Thymus (tissue), 11 donors: ENCODE results near the gene ARHGAP44. TPM values are rescaled to one million over a fixed set of nuclear protein-coding genes. Genes with fewer than 3 reads are reported as not detected.

Source experiments
- DNase-seq, 9 donors: peaks; one replicate each; pipeline ENCODE4 v3.0.0-alpha.2; 2013; ENCODE audit warnings: low spot score in 9 of 9, low read depth in 6 of 9, missing footprints in 1 of 9
- H3K27ac ChIP-seq, 2 donors: one replicate each; pipeline ENCODE4 v1.5.1; 2013; ENCODE audit warnings: control low read depth in 1 of 2, low read depth in 1 of 2, low read length in 1 of 2, mild to moderate bottlenecking in 1 of 2, moderate library complexity in 1 of 2
- H3K27me3 ChIP-seq, 2 donors: one replicate each; pipeline ENCODE4 v1.5.1; 2013; ENCODE audit warnings: low read length in 1 of 2; ENCODE audit not compliant: control insufficient read depth in 2 of 2, insufficient read depth in 1 of 2
- H3K36me3 ChIP-seq, 2 donors: one replicate each; pipeline ENCODE4 v1.5.1; 2013; ENCODE audit warnings: low read length in 1 of 2, mild to moderate bottlenecking in 1 of 2, moderate library complexity in 1 of 2; ENCODE audit not compliant: control insufficient read depth in 2 of 2, insufficient read depth in 2 of 2
- H3K4me1 ChIP-seq, 2 donors: one replicate each; pipeline ENCODE4 v1.5.1; 2013; ENCODE audit warnings: low read length in 2 of 2; ENCODE audit not compliant: control insufficient read depth in 2 of 2, insufficient read depth in 2 of 2
- H3K4me3 ChIP-seq, 2 donors: one replicate each; pipeline ENCODE4 v1.5.1; 2013; ENCODE audit warnings: low read length in 2 of 2, control low read depth in 1 of 2, mild to moderate bottlenecking in 1 of 2
- H3K9me3 ChIP-seq, 2 donors: one replicate each; pipeline ENCODE4 v1.5.1; 2013; ENCODE audit warnings: low read length in 1 of 2, mild to moderate bottlenecking in 1 of 2; ENCODE audit not compliant: control insufficient read depth in 2 of 2, insufficient read depth in 1 of 2
- WGBS: extraction: QIAGEN DNeasy Blood & Tissue Kit; methylation state at CpG from one replicate; pipeline ENCODE4 v1.1.7; 2013; 5-methylcytosine and 5-hydroxymethylcytosine counted together
- polyA plus RNA-seq: library from polyadenylated mRNA; stranded (reverse); fragments of 200-250 nt; gene quantifications from one replicate; pipeline ENCODE4 v1.2.3, GENCODE V29; 2013
- total RNA-seq: library from RNA; stranded (reverse); fragments of 120-200 nt; gene quantifications from one replicate; pipeline ENCODE4 v1.2.4, GENCODE V29; 2013
- donor health status: healthy.

The ARHGAP44 gene
- total and polyA plus RNA-seq, 2 donors: 0.61 to 2.2 TPM

GRCh38 chr17:12768255-12768654, 21.0 kb upstream of the ARHGAP44 start:
- Histone ChIP-seq H3K4me3 (no peak overlapping the region), H3K27ac (no peak overlapping the region), H3K9me3 (no peaks in the 10 kb centered on the region), H3K4me1 (no peaks in the 10 kb centered on the region), H3K27me3 (no peaks in the 10 kb centered on the region), H3K36me3 (no peaks in the 10 kb centered on the region)
- no peak for DNase-seq
- WGBS: 91% methylated on average over 4 of the region's 4 CpGs

- H3K36me3 ChIP-seq: no peaks in the 10 kb centered on the region
- no peak overlapping the region for H3K27ac ChIP-seq
- H3K4me3 ChIP-seq: no peak overlapping the region
- no peaks in the 10 kb centered on the region for H3K9me3 ChIP-seq
- no peaks in the 10 kb centered on the region for H3K4me1 ChIP-seq
- no peaks in the 10 kb centered on the region for H3K27me3 ChIP-seq
- WGBS: 96% methylated on average over 6 of the region's 6 CpGs
- no peak for DNase-seq
Observed at GRCh38 chr17:12769981-12770380, 19.3 kb upstream of the ARHGAP44 start.

- Histone ChIP-seq H3K9me3 (no peaks in the 10 kb centered on the region), H3K27ac (no peak overlapping the region), H3K4me3 (no peak overlapping the region), H3K27me3 (no peaks in the 10 kb centered on the region), H3K36me3 (no peaks in the 10 kb centered on the region), H3K4me1 (no peaks in the 10 kb centered on the region)
- 58% methylated on average over 1 of the region's 1 CpG for WGBS
- no peak for DNase-seq
Observed at GRCh38 chr17:12773153-12773552, 16.1 kb upstream of the ARHGAP44 start.

GRCh38 chr17:12789075-12789480, 220 bp upstream of the ARHGAP44 start:
- WGBS: 2% methylated on average over 16 of the region's 16 CpGs
- Histone ChIP-seq H3K27me3 (peaks cover 11 to 24% of the 10 kb centered on the region in 2 donors), H3K4me3 (peak overlapping the region in 1 of 2 donors; percentile 46), H3K4me1 (no peaks in the 10 kb centered on the region), H3K36me3 (no peaks in the 10 kb centered on the region), H3K9me3 (no peaks in the 10 kb centered on the region), H3K27ac (no peak overlapping the region)
- DNase-seq: peak in 3 of 9 donors; percentile 9 to 22 (median 9)

- Histone ChIP-seq H3K9me3 (no peaks in the 10 kb centered on the region), H3K4me1 (no peaks in the 10 kb centered on the region), H3K27me3 (peaks cover 11 to 24% of the 10 kb centered on the region in 2 donors), H3K4me3 (peak overlapping the region; percentile 13 to 46), H3K36me3 (no peaks in the 10 kb centered on the region), H3K27ac (no peak overlapping the region)
- DNase-seq: no peak
- WGBS: 14% methylated on average over 27 of the region's 27 CpGs
Observed at GRCh38 chr17:12790249-12791106, 1.2 kb downstream of the ARHGAP44 start.

- H3K4me3 ChIP-seq: no peak overlapping the region
- H3K9me3 ChIP-seq: no peaks in the 10 kb centered on the region
- H3K27ac ChIP-seq: no peak overlapping the region
- no peak for DNase-seq
- H3K27me3 ChIP-seq: peaks cover 4 to 13% of the 10 kb centered on the region in 2 donors
- no peaks in the 10 kb centered on the region for H3K36me3 ChIP-seq
- no peaks in the 10 kb centered on the region for H3K4me1 ChIP-seq
- 70% methylated on average over 6 of the region's 6 CpGs for WGBS
Observed at GRCh38 chr17:12794919-12795532, 5.7 kb downstream of the ARHGAP44 start.

GRCh38 chr17:12800855-12801365, 11.6 kb downstream of the ARHGAP44 start:
- DNase-seq: no peak
- 64% methylated on average over 3 of the region's 3 CpGs for WGBS

GRCh38 chr17:12806630-12807029, 17.3 kb downstream of the ARHGAP44 start:
- H3K9me3 ChIP-seq: peaks cover 0 to 7% of the 10 kb centered on the region in 2 donors
- no peak overlapping the region for H3K4me3 ChIP-seq
- H3K27me3 ChIP-seq: no peaks in the 10 kb centered on the region
- no peaks in the 10 kb centered on the region for H3K4me1 ChIP-seq
- WGBS: 97% methylated on average over 1 of the region's 1 CpG
- H3K27ac ChIP-seq: no peak overlapping the region
- DNase-seq: no peak
- H3K36me3 ChIP-seq: no peaks in the 10 kb centered on the region

More at GRCh38 chr17:12800855-12801365, 11.6 kb downstream of the ARHGAP44 start:
- Histone ChIP-seq H3K27me3 (no peaks in the 10 kb centered on the region), H3K4me3 (no peak overlapping the region), H3K27ac (no peak overlapping the region), H3K36me3 (no peaks in the 10 kb centered on the region), H3K9me3 (no peaks in the 10 kb centered on the region), H3K4me1 (no peaks in the 10 kb centered on the region)

- no peaks in the 10 kb centered on the region for H3K27me3 ChIP-seq
- no peaks in the 10 kb centered on the region for H3K4me1 ChIP-seq
- H3K4me3 ChIP-seq: no peak overlapping the region
- no peak overlapping the region for H3K27ac ChIP-seq
- no peaks in the 10 kb centered on the region for H3K36me3 ChIP-seq
- no peak for DNase-seq
- peaks cover 0 to 7% of the 10 kb centered on the region in 2 donors for H3K9me3 ChIP-seq
- 87% methylated on average over 3 of the region's 3 CpGs for WGBS
Observed at GRCh38 chr17:12808723-12809122, 19.4 kb downstream of the ARHGAP44 start.
